ENCODE results near the gene PCDHA7.

Gene PCDHA7

GRCh38 chr5:140855772-140856674 lies 22.0 kb downstream of the PCDHA7 start, which contains the start of gene PCDHA10:
Gene PCDHA10, plus strand, starts transcription at chr5:140855897. Its CDS starts 152 bp downstream, at chr5:140856049.
- no peaks in the 10 kb centered on the region for H3K27me3 ChIP-seq (replicated peaks; ENCODE audit: control insufficient read depth, insufficient read depth, low read length)
- no peak for DNase-seq (ENCODE audit: extremely low read depth, insufficient read length)

GRCh38 chr5:140857177-140857986 lies 23.3 kb downstream of the PCDHA7 start:
- no peak for DNase-seq (ENCODE audit: extremely low read depth, insufficient read length)
- Histone ChIP-seq H3K4me3 (replicated peaks; ENCODE audit: low read depth, low read length) (no peak overlapping the region), H3K36me3 (ENCODE audit: control insufficient read depth, insufficient read depth, low read length) (no peaks in the 10 kb centered on the region), H3K27me3 (replicated peaks; ENCODE audit: control insufficient read depth, insufficient read depth, low read length) (no peaks in the 10 kb centered on the region)
- no peak for TF ChIP-seq CTCF (IDR thresholded peaks at IDR 0.05; ENCODE audit: insufficient read depth, low read length, poor library complexity, severe bottlenecking)

More at GRCh38 chr5:140855772-140856674, 22.0 kb downstream of the PCDHA7 start, which contains the start of gene PCDHA10:
- no peak for TF ChIP-seq CTCF (IDR thresholded peaks at IDR 0.05; ENCODE audit: insufficient read depth, low read length, poor library complexity, severe bottlenecking)
- Histone ChIP-seq H3K36me3 (ENCODE audit: control insufficient read depth, insufficient read depth, low read length) (no peaks in the 10 kb centered on the region), H3K4me3 (replicated peaks; ENCODE audit: low read depth, low read length) (no peak within 1 kb of the TSS)

DNA sequence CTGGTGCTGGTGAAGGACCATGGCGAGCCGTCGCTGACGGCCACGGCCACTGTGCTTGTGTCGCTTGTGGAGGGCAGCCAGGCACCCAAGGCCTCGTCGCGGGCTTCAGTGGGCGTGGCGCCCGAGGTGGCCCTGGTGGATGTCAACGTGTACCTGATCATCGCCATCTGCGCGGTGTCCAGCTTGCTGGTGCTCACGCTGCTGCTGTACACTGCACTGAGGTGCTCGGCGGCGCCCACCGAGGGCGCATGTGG lies 23.8 kb downstream of the PCDHA7 start:
- no peak for TF ChIP-seq CTCF (IDR thresholded peaks at IDR 0.05; ENCODE audit: insufficient read depth, low read length, poor library complexity, severe bottlenecking)
- DNase-seq (ENCODE audit: extremely low read depth, insufficient read length): no peak
- no peaks in the 10 kb centered on the region for H3K27me3 ChIP-seq (replicated peaks; ENCODE audit: control insufficient read depth, insufficient read depth, low read length)
- no peak overlapping the region for H3K4me3 ChIP-seq (replicated peaks; ENCODE audit: low read depth, low read length)
- no peaks in the 10 kb centered on the region for H3K36me3 ChIP-seq (ENCODE audit: control insufficient read depth, insufficient read depth, low read length)

DNA sequence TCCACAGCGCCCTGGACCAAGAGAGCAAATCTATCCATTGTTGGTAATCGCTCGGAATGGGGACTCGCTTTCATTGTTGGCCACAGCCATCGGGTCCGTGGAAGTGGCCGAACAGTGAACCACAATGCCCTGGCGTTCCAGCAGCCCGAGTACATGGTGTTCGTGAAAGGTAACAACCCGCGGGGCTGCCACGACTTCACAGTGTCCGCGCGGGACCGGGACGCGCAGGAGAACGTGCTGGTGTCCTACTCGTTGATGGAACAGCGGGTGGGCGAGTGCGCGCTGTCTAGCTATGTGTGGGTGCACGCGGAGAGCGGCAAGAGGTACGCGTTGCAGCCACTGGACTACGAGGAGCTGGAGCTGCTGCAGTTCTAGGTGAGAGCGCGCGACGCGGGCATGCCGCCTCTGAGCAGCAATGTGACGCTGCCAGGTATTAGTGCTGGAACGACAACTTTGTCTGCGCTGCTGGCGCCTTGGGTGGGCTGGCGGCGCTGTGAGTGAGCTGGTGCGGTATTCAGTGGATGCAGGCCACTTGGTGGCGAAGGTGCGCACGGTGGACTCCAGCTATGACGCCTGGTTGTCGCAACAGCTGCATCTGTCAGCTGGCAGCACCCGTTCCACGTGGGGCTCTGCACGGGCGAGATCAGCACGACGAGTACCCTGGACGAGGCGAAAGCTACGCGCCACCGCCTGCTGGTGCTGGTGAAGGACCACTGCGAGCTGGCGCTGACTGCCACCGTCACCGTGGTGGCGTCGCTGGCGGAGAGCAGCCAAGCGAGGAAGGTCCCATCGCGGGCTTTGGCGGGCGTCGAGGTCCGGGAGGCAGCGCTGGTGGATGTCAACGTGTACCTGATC lies 28.6 kb downstream of the PCDHA7 start:
- no peak for DNase-seq (ENCODE audit: extremely low read depth, insufficient read length)
- Histone ChIP-seq H3K4me3 (replicated peaks; ENCODE audit: low read depth, low read length) (no peak overlapping the region), H3K36me3 (ENCODE audit: control insufficient read depth, insufficient read depth, low read length) (no peaks in the 10 kb centered on the region), H3K27me3 (replicated peaks; ENCODE audit: control insufficient read depth, insufficient read depth, low read length) (no peaks in the 10 kb centered on the region)
- no peak for TF ChIP-seq CTCF (IDR thresholded peaks at IDR 0.05; ENCODE audit: insufficient read depth, low read length, poor library complexity, severe bottlenecking)

DNA sequence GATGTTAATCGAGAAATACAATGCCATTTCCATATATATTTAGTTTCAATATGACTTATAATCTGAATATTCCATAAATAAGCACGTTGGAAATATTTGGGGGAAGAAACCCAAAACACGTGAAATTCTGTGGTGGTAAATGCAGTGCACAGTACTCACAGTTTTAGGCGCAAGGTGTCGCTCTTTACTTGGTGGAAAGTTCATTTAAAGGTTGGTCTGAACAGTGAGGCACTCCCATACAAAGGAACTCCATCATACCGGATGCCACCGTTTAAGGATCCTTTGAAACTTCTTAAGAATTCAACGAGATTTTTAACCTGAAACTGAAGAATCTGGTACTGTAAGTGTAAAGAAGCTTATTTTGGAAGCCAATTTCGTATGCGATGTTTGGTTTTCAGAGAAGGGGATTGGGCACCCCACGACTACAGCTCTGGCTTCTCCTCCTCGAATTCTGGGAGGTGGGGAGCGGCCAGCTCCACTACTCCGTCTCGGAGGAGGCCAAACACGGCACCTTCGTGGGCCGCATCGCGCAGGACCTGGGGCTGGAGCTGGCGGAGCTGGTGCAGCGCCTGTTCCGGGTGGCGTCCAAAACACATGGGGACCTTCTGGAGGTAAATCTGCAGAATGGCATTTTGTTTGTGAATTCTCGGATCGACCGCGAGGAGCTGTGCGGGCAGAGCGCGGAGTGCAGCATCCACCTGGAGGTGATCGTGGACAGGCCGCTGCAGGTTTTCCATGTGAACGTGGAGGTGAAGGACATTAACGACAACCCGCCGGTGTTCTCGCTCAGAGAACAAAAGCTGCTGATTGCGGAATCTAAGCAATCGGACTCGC lies 34.9 kb downstream of the PCDHA7 start, which contains the start of gene PCDHA11:
Gene PCDHA11 (plus strand): TSS at position 237 of the 834 bp plus-strand sequence. CDS start 147 bp downstream, at position 384.
- Histone ChIP-seq H3K36me3 (ENCODE audit: control insufficient read depth, insufficient read depth, low read length) (no peaks in the 10 kb centered on the region), H3K4me3 (replicated peaks; ENCODE audit: low read depth, low read length) (no peak within 1 kb of the TSS), H3K27me3 (replicated peaks; ENCODE audit: control insufficient read depth, insufficient read depth, low read length) (no peaks in the 10 kb centered on the region)
- DNase-seq (ENCODE audit: extremely low read depth, insufficient read length): no peak
- TF ChIP-seq CTCF (IDR thresholded peaks at IDR 0.05; ENCODE audit: insufficient read depth, low read length, poor library complexity, severe bottlenecking): no peak
